ENCODE data around the gene CACNA1B.

DNA sequence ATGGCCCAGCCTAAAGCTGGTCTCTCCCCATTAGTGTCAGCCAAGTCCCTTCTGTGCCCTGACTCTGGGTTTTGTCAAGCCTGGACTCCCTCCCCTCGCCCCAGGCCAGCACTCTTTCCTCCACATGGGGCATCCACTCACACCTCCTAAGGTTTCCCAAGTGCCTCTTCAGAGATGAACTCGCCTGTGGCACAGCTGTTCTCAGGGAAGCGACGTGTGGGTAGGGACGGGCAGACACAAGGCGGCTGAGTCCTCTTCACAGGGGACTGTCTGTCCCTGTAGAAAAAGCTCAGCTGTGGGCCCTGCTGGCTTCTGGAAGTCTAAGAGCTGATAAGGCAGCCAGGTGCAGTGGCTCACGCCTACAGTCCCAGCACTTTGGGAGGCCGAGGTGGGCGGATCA is 78.5 kb downstream of the CACNA1B start:
- TF ChIP-seq KMT2B (CRISPR knock-in tag; IDR thresholded peaks at IDR 0.05) (no peak), POLR2A (IDR thresholded peaks at IDR 0.05; ENCODE audit: insufficient read depth in 1 of 2, low read depth in 2 of 2, low read length in 2 of 2) (no peak), ZNF331 (CRISPR knock-in tag; IDR thresholded peaks at IDR 0.05) (no peak), XBP1 (CRISPR knock-in tag; IDR thresholded peaks at IDR 0.05) (no peak), CTCF (CRISPR knock-in tag; IDR thresholded peaks at IDR 0.05) (no peak), ZNF431 (CRISPR knock-in tag; IDR thresholded peaks at IDR 0.05; ENCODE audit: borderline replicate concordance, low read depth) (no peak), SP1 (IDR thresholded peaks at IDR 0.05) (no peak), SP1 (CRISPR knock-in tag; IDR thresholded peaks at IDR 0.05) (no peak), ZNF335 (CRISPR knock-in tag; IDR thresholded peaks at IDR 0.05) (no peak), MEIS2 (CRISPR knock-in tag; IDR thresholded peaks at IDR 0.05) (no peak), PHB2 (IDR thresholded peaks at IDR 0.05; ENCODE audit: partially characterized antibody) (no peak), ZNF224 (CRISPR knock-in tag; IDR thresholded peaks at IDR 0.05) (no peak), ZNF274 (CRISPR knock-in tag; IDR thresholded peaks at IDR 0.05) (no peak), FOXK2 (IDR thresholded peaks at IDR 0.05) (no peak), ZNF253 (CRISPR knock-in tag; IDR thresholded peaks at IDR 0.05; ENCODE audit: borderline replicate concordance) (no peak)

Data from HepG2 (cell line).